GM19324 (cell line): ENCODE measurements around the gene ARHGAP25.

ENCODE experiments used
- ATAC-seq: cut with Tn5 transposase; IDR thresholded peaks from one replicate; pipeline ENCODE4 v1.9.1; 2021; ENCODE audit warnings: mild to moderate bottlenecking, moderate library complexity; ENCODE audit not compliant: unreplicated experiment, low FRiP score

ARHGAP25 gene

GRCh38 chr2:68741238-68741637 lies 6.6 kb downstream of the ARHGAP25 start:
- no peak for ATAC-seq

- ATAC-seq: no peak
These were observed 7.2 kb downstream of the ARHGAP25 start for GRCh38 chr2:68741805-68742306.

GRCh38 chr2:68742626-68743415 lies 8.2 kb downstream of the ARHGAP25 start:
- ATAC-seq: no peak

GRCh38 chr2:68743531-68743930 lies 8.9 kb downstream of the ARHGAP25 start:
- no peak for ATAC-seq

- ATAC-seq: no peak
These were observed 9.8 kb downstream of the ARHGAP25 start for GRCh38 chr2:68744366-68744912.

- no peak for ATAC-seq
These were observed 10.4 kb downstream of the ARHGAP25 start for GRCh38 chr2:68745006-68745405.

- ATAC-seq: no peak
These were observed 11.8 kb downstream of the ARHGAP25 start for GRCh38 chr2:68746408-68746807.

- no peak for ATAC-seq
These were observed 12.8 kb downstream of the ARHGAP25 start for GRCh38 chr2:68747413-68747812.

GRCh38 chr2:68747900-68748299 lies 13.3 kb downstream of the ARHGAP25 start:
- ATAC-seq: no peak

- no peak for ATAC-seq
These were observed 14.0 kb downstream of the ARHGAP25 start for GRCh38 chr2:68748568-68748967.

- no peak for ATAC-seq
These were observed 14.7 kb downstream of the ARHGAP25 start for GRCh38 chr2:68749345-68749744.

- no peak for ATAC-seq
These were observed 16.2 kb downstream of the ARHGAP25 start for GRCh38 chr2:68750592-68751396.

- ATAC-seq: peak; percentile 82
These were observed 17.1 kb downstream of the ARHGAP25 start for GRCh38 chr2:68751397-68752339.

GRCh38 chr2:68753318-68753717 lies 18.7 kb downstream of the ARHGAP25 start:
- no peak for ATAC-seq

GRCh38 chr2:68755071-68755470 lies 20.5 kb downstream of the ARHGAP25 start:
- ATAC-seq: no peak

GRCh38 chr2:68756178-68756577 lies 21.6 kb downstream of the ARHGAP25 start:
- no peak for ATAC-seq

- ATAC-seq: no peak
These were observed 22.5 kb downstream of the ARHGAP25 start for GRCh38 chr2:68757081-68757480.

- no peak for ATAC-seq
These were observed 27.5 kb downstream of the ARHGAP25 start for GRCh38 chr2:68762100-68762499.

GRCh38 chr2:68762665-68763064 lies 28.1 kb downstream of the ARHGAP25 start:
- ATAC-seq: peak; percentile 45
